ENCODE results near the gene HMGB4.

HMGB4 gene

GRCh38 chr1:33823830-33824229, 40.0 kb upstream of the HMGB4 start:
- H3K4me3 ChIP-seq (ENCODE audit: low read depth in 1 of 2, low read length in 2 of 2): no peak overlapping the region
- H3K9ac ChIP-seq (ENCODE audit: low read depth in 1 of 2, low read length in 2 of 2): no peak overlapping the region
- H3K27ac ChIP-seq (ENCODE audit: low read depth, low read length): no peak overlapping the region
- no peaks in the 10 kb centered on the region for H3K36me3 ChIP-seq (ENCODE audit: control insufficient read depth in 1 of 2, insufficient read depth in 2 of 2, low read length in 2 of 2)
- no peaks in the 10 kb centered on the region for H3K9me3 ChIP-seq (ENCODE audit: control insufficient read depth in 1 of 2, low read length in 2 of 2)
- no peaks in the 10 kb centered on the region for H3K4me1 ChIP-seq (ENCODE audit: control insufficient read depth in 1 of 2, insufficient read depth in 2 of 2, low read length in 2 of 2)
- peaks cover 0 to 3% of the 10 kb centered on the region in 2 donors for H3K27me3 ChIP-seq (ENCODE audit: control insufficient read depth in 1 of 2, insufficient read depth in 2 of 2, low read length in 2 of 2)

GRCh38 chr1:33824321-33824720, 39.6 kb upstream of the HMGB4 start:
- H3K9ac ChIP-seq (ENCODE audit: low read depth in 1 of 2, low read length in 2 of 2): no peak overlapping the region
- H3K36me3 ChIP-seq (ENCODE audit: control insufficient read depth in 1 of 2, insufficient read depth in 2 of 2, low read length in 2 of 2): no peaks in the 10 kb centered on the region
- H3K27ac ChIP-seq (ENCODE audit: low read depth, low read length): no peak overlapping the region
- H3K27me3 ChIP-seq (ENCODE audit: control insufficient read depth in 1 of 2, insufficient read depth in 2 of 2, low read length in 2 of 2): peaks cover 0 to 3% of the 10 kb centered on the region in 2 donors
- no peaks in the 10 kb centered on the region for H3K4me1 ChIP-seq (ENCODE audit: control insufficient read depth in 1 of 2, insufficient read depth in 2 of 2, low read length in 2 of 2)
- no peak overlapping the region for H3K4me3 ChIP-seq (ENCODE audit: low read depth in 1 of 2, low read length in 2 of 2)
- no peaks in the 10 kb centered on the region for H3K9me3 ChIP-seq (ENCODE audit: control insufficient read depth in 1 of 2, low read length in 2 of 2)

GRCh38 chr1:33824971-33825370, 38.9 kb upstream of the HMGB4 start:
- H3K27me3 ChIP-seq (ENCODE audit: control insufficient read depth in 1 of 2, insufficient read depth in 2 of 2, low read length in 2 of 2): no peaks in the 10 kb centered on the region
- H3K9me3 ChIP-seq (ENCODE audit: control insufficient read depth in 1 of 2, low read length in 2 of 2): no peaks in the 10 kb centered on the region

GRCh38 chr1:33825506-33825905, 38.4 kb upstream of the HMGB4 start:
- Histone ChIP-seq H3K27me3 (ENCODE audit: control insufficient read depth in 1 of 2, insufficient read depth in 2 of 2, low read length in 2 of 2) (no peaks in the 10 kb centered on the region), H3K9ac (ENCODE audit: low read depth in 1 of 2, low read length in 2 of 2) (no peak overlapping the region), H3K9me3 (ENCODE audit: control insufficient read depth in 1 of 2, low read length in 2 of 2) (no peaks in the 10 kb centered on the region), H3K4me3 (ENCODE audit: low read depth in 1 of 2, low read length in 2 of 2) (no peak overlapping the region), H3K4me1 (ENCODE audit: control insufficient read depth in 1 of 2, insufficient read depth in 2 of 2, low read length in 2 of 2) (no peaks in the 10 kb centered on the region), H3K36me3 (ENCODE audit: control insufficient read depth in 1 of 2, insufficient read depth in 2 of 2, low read length in 2 of 2) (no peaks in the 10 kb centered on the region), H3K27ac (ENCODE audit: low read depth, low read length) (no peak overlapping the region)

More at GRCh38 chr1:33824971-33825370, 38.9 kb upstream of the HMGB4 start:
- no peak overlapping the region for H3K27ac ChIP-seq (ENCODE audit: low read depth, low read length)
- H3K36me3 ChIP-seq (ENCODE audit: control insufficient read depth in 1 of 2, insufficient read depth in 2 of 2, low read length in 2 of 2): no peaks in the 10 kb centered on the region
- no peak overlapping the region for H3K9ac ChIP-seq (ENCODE audit: low read depth in 1 of 2, low read length in 2 of 2)
- no peaks in the 10 kb centered on the region for H3K4me1 ChIP-seq (ENCODE audit: control insufficient read depth in 1 of 2, insufficient read depth in 2 of 2, low read length in 2 of 2)
- H3K4me3 ChIP-seq (ENCODE audit: low read depth in 1 of 2, low read length in 2 of 2): no peak overlapping the region

GRCh38 chr1:33826311-33826710, 37.6 kb upstream of the HMGB4 start:
- Histone ChIP-seq H3K4me3 (ENCODE audit: low read depth in 1 of 2, low read length in 2 of 2) (no peak overlapping the region), H3K36me3 (ENCODE audit: control insufficient read depth in 1 of 2, insufficient read depth in 2 of 2, low read length in 2 of 2) (no peaks in the 10 kb centered on the region), H3K9me3 (ENCODE audit: control insufficient read depth in 1 of 2, low read length in 2 of 2) (no peaks in the 10 kb centered on the region), H3K9ac (ENCODE audit: low read depth in 1 of 2, low read length in 2 of 2) (no peak overlapping the region), H3K27me3 (ENCODE audit: control insufficient read depth in 1 of 2, insufficient read depth in 2 of 2, low read length in 2 of 2) (no peaks in the 10 kb centered on the region), H3K27ac (ENCODE audit: low read depth, low read length) (no peak overlapping the region), H3K4me1 (ENCODE audit: control insufficient read depth in 1 of 2, insufficient read depth in 2 of 2, low read length in 2 of 2) (no peaks in the 10 kb centered on the region)

GRCh38 chr1:33826711-33827110, 37.2 kb upstream of the HMGB4 start:
- H3K9me3 ChIP-seq (ENCODE audit: control insufficient read depth in 1 of 2, low read length in 2 of 2): no peaks in the 10 kb centered on the region
- H3K4me1 ChIP-seq (ENCODE audit: control insufficient read depth in 1 of 2, insufficient read depth in 2 of 2, low read length in 2 of 2): no peaks in the 10 kb centered on the region
- no peaks in the 10 kb centered on the region for H3K36me3 ChIP-seq (ENCODE audit: control insufficient read depth in 1 of 2, insufficient read depth in 2 of 2, low read length in 2 of 2)
- H3K4me3 ChIP-seq (ENCODE audit: low read depth in 1 of 2, low read length in 2 of 2): no peak overlapping the region
- no peak overlapping the region for H3K27ac ChIP-seq (ENCODE audit: low read depth, low read length)
- no peaks in the 10 kb centered on the region for H3K27me3 ChIP-seq (ENCODE audit: control insufficient read depth in 1 of 2, insufficient read depth in 2 of 2, low read length in 2 of 2)
- no peak overlapping the region for H3K9ac ChIP-seq (ENCODE audit: low read depth in 1 of 2, low read length in 2 of 2)

GRCh38 chr1:33828059-33828458, 35.8 kb upstream of the HMGB4 start:
- H3K4me1 ChIP-seq (ENCODE audit: control insufficient read depth in 1 of 2, insufficient read depth in 2 of 2, low read length in 2 of 2): no peaks in the 10 kb centered on the region
- no peaks in the 10 kb centered on the region for H3K36me3 ChIP-seq (ENCODE audit: control insufficient read depth in 1 of 2, insufficient read depth in 2 of 2, low read length in 2 of 2)
- H3K9ac ChIP-seq (ENCODE audit: low read depth in 1 of 2, low read length in 2 of 2): no peak overlapping the region
- H3K4me3 ChIP-seq (ENCODE audit: low read depth in 1 of 2, low read length in 2 of 2): no peak overlapping the region
- no peaks in the 10 kb centered on the region for H3K9me3 ChIP-seq (ENCODE audit: control insufficient read depth in 1 of 2, low read length in 2 of 2)
- no peaks in the 10 kb centered on the region for H3K27me3 ChIP-seq (ENCODE audit: control insufficient read depth in 1 of 2, insufficient read depth in 2 of 2, low read length in 2 of 2)
- no peak overlapping the region for H3K27ac ChIP-seq (ENCODE audit: low read depth, low read length)

- Histone ChIP-seq H3K9me3 (ENCODE audit: control insufficient read depth in 1 of 2, low read length in 2 of 2) (no peaks in the 10 kb centered on the region), H3K9ac (ENCODE audit: low read depth in 1 of 2, low read length in 2 of 2) (no peak overlapping the region), H3K4me1 (ENCODE audit: control insufficient read depth in 1 of 2, insufficient read depth in 2 of 2, low read length in 2 of 2) (no peaks in the 10 kb centered on the region), H3K27ac (ENCODE audit: low read depth, low read length) (no peak overlapping the region), H3K27me3 (ENCODE audit: control insufficient read depth in 1 of 2, insufficient read depth in 2 of 2, low read length in 2 of 2) (no peaks in the 10 kb centered on the region), H3K36me3 (ENCODE audit: control insufficient read depth in 1 of 2, insufficient read depth in 2 of 2, low read length in 2 of 2) (no peaks in the 10 kb centered on the region), H3K4me3 (ENCODE audit: low read depth in 1 of 2, low read length in 2 of 2) (no peak overlapping the region)
Observed at GRCh38 chr1:33828654-33829053, 35.2 kb upstream of the HMGB4 start.

- no peaks in the 10 kb centered on the region for H3K27me3 ChIP-seq (ENCODE audit: control insufficient read depth in 1 of 2, insufficient read depth in 2 of 2, low read length in 2 of 2)
- H3K9ac ChIP-seq (ENCODE audit: low read depth in 1 of 2, low read length in 2 of 2): no peak overlapping the region
- no peaks in the 10 kb centered on the region for H3K36me3 ChIP-seq (ENCODE audit: control insufficient read depth in 1 of 2, insufficient read depth in 2 of 2, low read length in 2 of 2)
- H3K4me1 ChIP-seq (ENCODE audit: control insufficient read depth in 1 of 2, insufficient read depth in 2 of 2, low read length in 2 of 2): no peaks in the 10 kb centered on the region
- no peak overlapping the region for H3K27ac ChIP-seq (ENCODE audit: low read depth, low read length)
- no peaks in the 10 kb centered on the region for H3K9me3 ChIP-seq (ENCODE audit: control insufficient read depth in 1 of 2, low read length in 2 of 2)
- H3K4me3 ChIP-seq (ENCODE audit: low read depth in 1 of 2, low read length in 2 of 2): no peak overlapping the region
Observed at GRCh38 chr1:33836911-33837310, 27.0 kb upstream of the HMGB4 start.

- no peak overlapping the region for H3K27ac ChIP-seq (ENCODE audit: low read depth, low read length)
Observed at GRCh38 chr1:33837635-33838034, 26.2 kb upstream of the HMGB4 start.

GRCh38 chr1:33841494-33841893, 22.4 kb upstream of the HMGB4 start:
- Histone ChIP-seq H3K27me3 (ENCODE audit: control insufficient read depth in 1 of 2, insufficient read depth in 2 of 2, low read length in 2 of 2) (peaks cover 0 to 2% of the 10 kb centered on the region in 2 donors), H3K9ac (ENCODE audit: low read depth in 1 of 2, low read length in 2 of 2) (no peak overlapping the region), H3K4me3 (ENCODE audit: low read depth in 1 of 2, low read length in 2 of 2) (no peak overlapping the region), H3K4me1 (ENCODE audit: control insufficient read depth in 1 of 2, insufficient read depth in 2 of 2, low read length in 2 of 2) (no peaks in the 10 kb centered on the region), H3K27ac (ENCODE audit: low read depth, low read length) (no peak overlapping the region), H3K36me3 (ENCODE audit: control insufficient read depth in 1 of 2, insufficient read depth in 2 of 2, low read length in 2 of 2) (no peaks in the 10 kb centered on the region), H3K9me3 (ENCODE audit: control insufficient read depth in 1 of 2, low read length in 2 of 2) (no peaks in the 10 kb centered on the region)

More at GRCh38 chr1:33837635-33838034, 26.2 kb upstream of the HMGB4 start:
- H3K36me3 ChIP-seq (ENCODE audit: control insufficient read depth in 1 of 2, insufficient read depth in 2 of 2, low read length in 2 of 2): no peaks in the 10 kb centered on the region
- H3K4me1 ChIP-seq (ENCODE audit: control insufficient read depth in 1 of 2, insufficient read depth in 2 of 2, low read length in 2 of 2): no peaks in the 10 kb centered on the region
- H3K27me3 ChIP-seq (ENCODE audit: control insufficient read depth in 1 of 2, insufficient read depth in 2 of 2, low read length in 2 of 2): peaks cover 0 to under 1% of the 10 kb centered on the region in 2 donors
- no peaks in the 10 kb centered on the region for H3K9me3 ChIP-seq (ENCODE audit: control insufficient read depth in 1 of 2, low read length in 2 of 2)
- no peak overlapping the region for H3K4me3 ChIP-seq (ENCODE audit: low read depth in 1 of 2, low read length in 2 of 2)
- no peak overlapping the region for H3K9ac ChIP-seq (ENCODE audit: low read depth in 1 of 2, low read length in 2 of 2)
